PFSK-1 (cell line): ENCODE measurements around the gene CELF5.

Source experiments
- FOXP2 ChIP-seq: optimal IDR thresholded peaks from 2 replicates; pipeline ENCODE3; 2011; ENCODE audit warnings: borderline replicate concordance, control low read depth, inconsistent platforms; ENCODE audit not compliant: insufficient read depth; ENCODE audit errors: extremely low read length, extremely low read depth
- POLR2AphosphoS5 ChIP-seq: IDR thresholded peaks from 2 replicates; pipeline ENCODE4 v1.6.1; 2012; ENCODE audit warnings: low read depth, mild to moderate bottlenecking, control low read depth, low read length, moderate library complexity
- SIN3A ChIP-seq: IDR thresholded peaks from 2 replicates; pipeline ENCODE4 v1.6.1; 2012; ENCODE audit warnings: mild to moderate bottlenecking, low read length, moderate library complexity, borderline replicate concordance; ENCODE audit not compliant: insufficient read depth
- TAF1 ChIP-seq: IDR thresholded peaks from 2 replicates; pipeline ENCODE4 v1.6.1; 2012; ENCODE audit warnings: low read length, control low read depth, borderline replicate concordance; ENCODE audit not compliant: insufficient read depth
- TF ChIP-seq, protein P1 (sequence below), 2 experiments: IDR thresholded peaks; 2 replicates each; pipeline versions ENCODE4 v1.6.1 to v1.8.0; 2011 to 2012; ENCODE audit warnings: low read depth in 2 of 2, low read length in 2 of 2, control low read depth in 1 of 2, inconsistent platforms in 1 of 2, mild to moderate bottlenecking in 1 of 2, moderate library complexity in 1 of 2; ENCODE audit not compliant: insufficient read depth in 1 of 2

DNA sequence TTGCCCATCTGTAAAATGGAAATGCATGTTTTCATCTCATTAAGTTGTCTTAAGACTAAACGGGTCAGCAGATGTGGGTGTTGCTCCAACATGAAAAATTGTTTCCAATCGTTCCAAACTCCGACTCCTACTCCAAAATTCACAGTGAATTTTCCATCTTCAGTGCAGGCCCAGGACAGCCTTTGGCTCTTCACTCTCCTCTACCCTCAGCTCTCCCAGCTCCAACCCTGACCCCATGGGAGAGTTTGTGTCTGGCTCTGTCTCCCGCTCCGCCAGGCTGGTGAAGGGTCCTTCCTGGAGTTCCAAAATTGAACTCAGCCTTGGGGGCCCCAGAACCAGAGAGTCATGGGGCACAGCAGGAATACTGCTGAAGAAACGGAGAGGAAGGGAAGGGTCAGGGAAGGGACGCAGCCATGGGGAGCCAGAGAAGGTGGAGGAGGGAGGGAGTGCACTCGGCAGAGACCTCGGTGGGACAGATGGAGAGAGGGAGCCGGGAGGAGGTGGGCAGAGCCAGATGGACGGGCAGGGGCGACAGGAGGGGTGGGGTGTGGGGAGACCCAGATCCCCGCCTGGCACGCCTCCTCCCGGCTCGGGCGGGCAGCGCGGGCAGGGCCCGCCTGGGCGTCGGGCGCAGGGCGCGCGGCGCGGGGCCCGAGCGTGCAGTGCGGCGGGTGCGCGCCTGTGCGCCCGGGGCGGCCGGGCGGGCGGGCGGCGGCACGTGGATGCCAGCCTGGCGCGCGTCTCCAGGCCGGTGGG lies 45.6 kb downstream of the CELF5 start:
- TF ChIP-seq, protein P1, sequence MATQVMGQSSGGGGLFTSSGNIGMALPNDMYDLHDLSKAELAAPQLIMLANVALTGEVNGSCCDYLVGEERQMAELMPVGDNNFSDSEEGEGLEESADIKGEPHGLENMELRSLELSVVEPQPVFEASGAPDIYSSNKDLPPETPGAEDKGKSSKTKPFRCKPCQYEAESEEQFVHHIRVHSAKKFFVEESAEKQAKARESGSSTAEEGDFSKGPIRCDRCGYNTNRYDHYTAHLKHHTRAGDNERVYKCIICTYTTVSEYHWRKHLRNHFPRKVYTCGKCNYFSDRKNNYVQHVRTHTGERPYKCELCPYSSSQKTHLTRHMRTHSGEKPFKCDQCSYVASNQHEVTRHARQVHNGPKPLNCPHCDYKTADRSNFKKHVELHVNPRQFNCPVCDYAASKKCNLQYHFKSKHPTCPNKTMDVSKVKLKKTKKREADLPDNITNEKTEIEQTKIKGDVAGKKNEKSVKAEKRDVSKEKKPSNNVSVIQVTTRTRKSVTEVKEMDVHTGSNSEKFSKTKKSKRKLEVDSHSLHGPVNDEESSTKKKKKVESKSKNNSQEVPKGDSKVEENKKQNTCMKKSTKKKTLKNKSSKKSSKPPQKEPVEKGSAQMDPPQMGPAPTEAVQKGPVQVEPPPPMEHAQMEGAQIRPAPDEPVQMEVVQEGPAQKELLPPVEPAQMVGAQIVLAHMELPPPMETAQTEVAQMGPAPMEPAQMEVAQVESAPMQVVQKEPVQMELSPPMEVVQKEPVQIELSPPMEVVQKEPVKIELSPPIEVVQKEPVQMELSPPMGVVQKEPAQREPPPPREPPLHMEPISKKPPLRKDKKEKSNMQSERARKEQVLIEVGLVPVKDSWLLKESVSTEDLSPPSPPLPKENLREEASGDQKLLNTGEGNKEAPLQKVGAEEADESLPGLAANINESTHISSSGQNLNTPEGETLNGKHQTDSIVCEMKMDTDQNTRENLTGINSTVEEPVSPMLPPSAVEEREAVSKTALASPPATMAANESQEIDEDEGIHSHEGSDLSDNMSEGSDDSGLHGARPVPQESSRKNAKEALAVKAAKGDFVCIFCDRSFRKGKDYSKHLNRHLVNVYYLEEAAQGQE (IDR thresholded peaks at IDR 0.05; ENCODE audit: insufficient read depth in 1 of 2, low read depth in 2 of 2, low read length in 2 of 2): no peak
- TF ChIP-seq POLR2AphosphoS5 (no peak), SIN3A (no peak), TAF1 (no peak), FOXP2 (no peak)
